PC-3 (cell line): ENCODE results near the gene KRTAP10-9. TPM values are rescaled to one million over a fixed set of nuclear protein-coding genes. Genes with fewer than 3 reads are reported as not detected.
A peak's percentile ranks its signal among the peaks of the same experiment; 100 is the strongest.

Source experiments
- ATAC-seq: fragments of 200-7000 bp; cut with Tn5 transposase; 2 replicates; pipeline ENCODE4 v1.9.1; 2020; ENCODE audit warnings: mild to moderate bottlenecking, moderate library complexity
- BruUV-seq: library from RNA; stranded (reverse); fragments of 400-500 nt; replicated peaks from 2 replicates; lab custom pipeline; 2021; lab: Mats Ljungman, UMichigan
- CTCF ChIA-PET: fragments of 300-600 bp; sonication (Branson Sonifier 250); formaldehyde crosslinking; loops from one replicate; lab custom pipeline; 2022; ENCODE audit warnings: antibody characterized with exemption; lab: Charles Lee
- POLR2A ChIA-PET: fragments of 300-600 bp; sonication (Branson Sonifier 250); formaldehyde crosslinking; loops from one replicate; lab custom pipeline; 2022; ENCODE audit warnings: antibody characterized with exemption; ENCODE audit not compliant: unreplicated experiment; lab: Charles Lee
- DNase-seq: peaks from one replicate; pipeline ENCODE4 v3.0.0-alpha.2; 2015
- H2AFZ ChIP-seq: fragments of 300-600 bp; sonication (generic); 2 replicates; pipeline ENCODE4 v1.6.0; 2016; ENCODE audit warnings: antibody characterized with exemption, low read length
- H3F3A ChIP-seq: fragments of 300-600 bp; sonication (generic); one replicate; pipeline ENCODE4 v1.6.0; 2017; ENCODE audit warnings: antibody characterized with exemption, low read length, control low read depth, mild to moderate bottlenecking; ENCODE audit not compliant: unreplicated experiment
- H3K27ac ChIP-seq: fragments of 300-600 bp; sonication (generic); 2 replicates; pipeline ENCODE4 v1.5.1; 2016; ENCODE audit warnings: mild to moderate bottlenecking, low read length
- H3K27me3 ChIP-seq: fragments of 300-600 bp; sonication (generic); 2 replicates; pipeline ENCODE4 v1.6.1; 2016; ENCODE audit warnings: low read length, mixed read lengths
- H3K36me3 ChIP-seq: fragments of 300-600 bp; sonication (generic); 2 replicates; pipeline ENCODE4 v1.6.1; 2016; ENCODE audit warnings: low read depth, mixed run types, low read length, mixed read lengths
- H3K4me1 ChIP-seq: fragments of 300-600 bp; sonication (generic); 2 replicates; pipeline ENCODE4 v1.5.1; 2016; ENCODE audit warnings: low read length; ENCODE audit not compliant: insufficient read depth
- H3K4me2 ChIP-seq: fragments of 300-600 bp; sonication (generic); 2 replicates; pipeline ENCODE4 v1.6.0; 2016; ENCODE audit warnings: low read length
- H3K4me3 ChIP-seq: fragments of 300-600 bp; sonication (generic); 2 replicates; pipeline ENCODE4 v1.5.1; 2016; ENCODE audit warnings: mild to moderate bottlenecking, low read length, mixed read lengths
- H3K79me2 ChIP-seq: fragments of 300-600 bp; sonication (generic); 2 replicates; pipeline ENCODE4 v1.6.1; 2017; ENCODE audit warnings: low read length, mixed read lengths
- H3K9ac ChIP-seq: fragments of 300-600 bp; sonication (generic); 2 replicates; pipeline ENCODE4 v1.6.0; 2016; ENCODE audit warnings: mild to moderate bottlenecking, low read length
- H3K9me2 ChIP-seq: fragments of 300-600 bp; sonication (generic); replicated peaks from 2 replicates; pipeline ENCODE4 v1.6.1; 2016; ENCODE audit warnings: mixed run types, low read length, mixed read lengths
- H3K9me3 ChIP-seq: fragments of 300-600 bp; sonication (generic); 2 replicates; pipeline ENCODE4 v1.6.1; 2016; ENCODE audit warnings: low read length, mixed read lengths
- H4K20me1 ChIP-seq: fragments of 300-600 bp; sonication (generic); 2 replicates; pipeline ENCODE4 v1.6.1; 2016; ENCODE audit warnings: low read length, mixed read lengths
- EZH2 ChIP-seq: fragments of 300-600 bp; sonication (generic); IDR thresholded peaks from one replicate; pipeline ENCODE4 v1.6.1; 2017; ENCODE audit warnings: antibody characterized with exemption, mild to moderate bottlenecking, low read length; ENCODE audit not compliant: unreplicated experiment
- EZH2phosphoT487 ChIP-seq: fragments of 300-600 bp; sonication (generic); IDR thresholded peaks from 2 replicates; pipeline ENCODE4 v1.6.1; 2018; ENCODE audit warnings: mild to moderate bottlenecking, antibody characterized with exemption, low read length, borderline replicate concordance
- intact Hi-C: fragments of 100-400 bp; cut with micrococcal nuclease; formaldehyde crosslinking; loops from 2 replicates; pipeline ENCODE4 v1.9.0; 2023
- total RNA-seq: library from RNA; depleted of rRNA; stranded (reverse); fragments of >200 nt; gene quantifications from 2 replicates; pipeline ENCODE4 v1.2.3, GENCODE V29; 2014
- TF ChIP-seq, protein P1 (sequence below): fragments of 300-600 bp; sonication (generic); conservative IDR thresholded peaks from 2 replicates; pipeline ENCODE4 v1.5.1; 2017; ENCODE audit warnings: antibody characterized with exemption, low read depth, mild to moderate bottlenecking, low read length

The KRTAP10-9 gene
- total RNA-seq, 1 experiment from 2014 or later: not detected

GRCh38 chr21:44583800-44584147 is 43.1 kb upstream of the KRTAP10-9 start:
- TF ChIP-seq, protein P1, sequence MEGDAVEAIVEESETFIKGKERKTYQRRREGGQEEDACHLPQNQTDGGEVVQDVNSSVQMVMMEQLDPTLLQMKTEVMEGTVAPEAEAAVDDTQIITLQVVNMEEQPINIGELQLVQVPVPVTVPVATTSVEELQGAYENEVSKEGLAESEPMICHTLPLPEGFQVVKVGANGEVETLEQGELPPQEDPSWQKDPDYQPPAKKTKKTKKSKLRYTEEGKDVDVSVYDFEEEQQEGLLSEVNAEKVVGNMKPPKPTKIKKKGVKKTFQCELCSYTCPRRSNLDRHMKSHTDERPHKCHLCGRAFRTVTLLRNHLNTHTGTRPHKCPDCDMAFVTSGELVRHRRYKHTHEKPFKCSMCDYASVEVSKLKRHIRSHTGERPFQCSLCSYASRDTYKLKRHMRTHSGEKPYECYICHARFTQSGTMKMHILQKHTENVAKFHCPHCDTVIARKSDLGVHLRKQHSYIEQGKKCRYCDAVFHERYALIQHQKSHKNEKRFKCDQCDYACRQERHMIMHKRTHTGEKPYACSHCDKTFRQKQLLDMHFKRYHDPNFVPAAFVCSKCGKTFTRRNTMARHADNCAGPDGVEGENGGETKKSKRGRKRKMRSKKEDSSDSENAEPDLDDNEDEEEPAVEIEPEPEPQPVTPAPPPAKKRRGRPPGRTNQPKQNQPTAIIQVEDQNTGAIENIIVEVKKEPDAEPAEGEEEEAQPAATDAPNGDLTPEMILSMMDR: no peak
- intact Hi-C loops: no loop called here
- ATAC-seq: peak; percentile 40

GRCh38 chr21:44585892-44586291 is 41.0 kb upstream of the KRTAP10-9 start:
- intact Hi-C loops: no loop called here

More at GRCh38 chr21:44583800-44584147, 43.1 kb upstream of the KRTAP10-9 start:
- H3K9me3 ChIP-seq: 0 out of 2 replicates have a peak, but pooled peaks cover 5% of the 10 kb centered on the region
- no peaks in the 10 kb centered on the region for H3K9me2 ChIP-seq
- H3K36me3 ChIP-seq: no peaks in the 10 kb centered on the region
- H2AFZ ChIP-seq: no peak overlapping the region
- H3K27ac ChIP-seq: no peak overlapping the region
- ChIA-PET POLR2A (interaction anchor here (0.6 kb wide), 1 partner anchor 218 kb away, joined by 22 read pairs; the partner anchor contains the start of gene UBE2G2), CTCF (interaction anchor here (0.5 kb wide), 1 partner anchor 10 kb away, joined by 3 read pairs; no protein-coding TSS in a partner anchor)
- peaks cover 10% of the 10 kb centered on the region; the same call in 1 of the 2 replicates for H3K4me1 ChIP-seq
- peak overlapping the region; percentile 42; the same call in 1 of the 2 replicates for H3K4me2 ChIP-seq
- no peaks in the 10 kb centered on the region for H3F3A ChIP-seq
- H3K79me2 ChIP-seq: no peaks in the 10 kb centered on the region
- H4K20me1 ChIP-seq: no peaks in the 10 kb centered on the region
- peak; percentile 64 for DNase-seq
- H3K27me3 ChIP-seq: no peaks in the 10 kb centered on the region
- no TSS peak for BruUV-seq
- H3K9ac ChIP-seq: no peak overlapping the region
- no peak overlapping the region for H3K4me3 ChIP-seq

DNA sequence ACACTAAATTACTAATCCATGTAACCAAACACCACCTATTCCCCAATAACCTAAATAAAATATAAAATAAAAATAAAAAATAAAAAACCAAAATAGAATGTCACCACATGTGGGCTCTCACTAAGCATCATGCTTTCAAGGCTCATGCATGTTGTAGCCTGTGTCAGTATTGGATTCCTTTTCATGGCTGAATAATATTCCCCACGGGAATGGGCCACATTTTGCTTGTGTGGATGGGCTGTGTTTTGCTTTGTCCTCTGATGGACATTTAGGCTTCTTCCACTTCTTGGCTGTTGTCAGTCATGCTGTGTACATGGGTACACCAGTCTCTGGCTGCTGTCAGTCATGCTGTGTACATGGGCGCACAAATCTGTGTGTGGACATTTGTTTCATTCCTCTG is 37.8 kb upstream of the KRTAP10-9 start:
- Histone ChIP-seq H3K4me3 (no peak overlapping the region), H3K27me3 (no peaks in the 10 kb centered on the region)
- BruUV-seq: no TSS peak

More at GRCh38 chr21:44585892-44586291, 41.0 kb upstream of the KRTAP10-9 start:
- Histone ChIP-seq H3K27ac (no peak overlapping the region), H3K9me2 (no peaks in the 10 kb centered on the region), H3F3A (no peaks in the 10 kb centered on the region), H3K9ac (no peak overlapping the region), H2AFZ (no peak overlapping the region), H3K79me2 (no peaks in the 10 kb centered on the region), H4K20me1 (no peaks in the 10 kb centered on the region), H3K4me1 (peaks cover 3% of the 10 kb centered on the region; the same call in 1 of the 2 replicates), H3K4me3 (no peak overlapping the region), H3K9me3 (0 out of 2 replicates have a peak, but pooled peaks cover 5% of the 10 kb centered on the region), H3K36me3 (no peaks in the 10 kb centered on the region), H3K27me3 (no peaks in the 10 kb centered on the region), H3K4me2 (no peak overlapping the region)
- ChIA-PET POLR2A (no interaction called here), CTCF (no interaction called here)
- no peak for ATAC-seq
- BruUV-seq: no TSS peak
- no peak for TF ChIP-seq EZH2phosphoT487
- TF ChIP-seq, protein P1: no peak
- TF ChIP-seq EZH2: no peak
- DNase-seq: no peak

More for the DNA sequence above, 37.8 kb upstream of the KRTAP10-9 start:
- Histone ChIP-seq H3K27ac (no peak overlapping the region), H3K4me1 (no peaks in the 10 kb centered on the region), H3K4me2 (no peak overlapping the region), H3K36me3 (no peaks in the 10 kb centered on the region), H3K9ac (no peak overlapping the region), H3K79me2 (no peaks in the 10 kb centered on the region), H3K9me3 (no peaks in the 10 kb centered on the region), H3F3A (no peaks in the 10 kb centered on the region), H3K9me2 (no peaks in the 10 kb centered on the region), H4K20me1 (no peaks in the 10 kb centered on the region), H2AFZ (no peak overlapping the region)
- TF ChIP-seq EZH2phosphoT487 (no peak), EZH2 (no peak)
- TF ChIP-seq, protein P1: no peak
- ChIA-PET CTCF (no interaction called here), POLR2A (no interaction called here)
- DNase-seq (no peak), ATAC-seq (no peak)
- intact Hi-C loops: no loop called here
